GM21576 (cell line): ENCODE results near the gene SLC25A29.
"Not testable (repeated sequence)": the region's sequence is repeated elsewhere in the genome, so short reads cannot be mapped to it uniquely, and the experiment has no call there.

Experiments
- ATAC-seq: cut with Tn5 transposase; IDR thresholded peaks from one replicate; pipeline ENCODE4 v1.9.1; 2021; ENCODE audit warnings: mild to moderate bottlenecking, moderate library complexity; ENCODE audit not compliant: unreplicated experiment

Gene SLC25A29

DNA sequence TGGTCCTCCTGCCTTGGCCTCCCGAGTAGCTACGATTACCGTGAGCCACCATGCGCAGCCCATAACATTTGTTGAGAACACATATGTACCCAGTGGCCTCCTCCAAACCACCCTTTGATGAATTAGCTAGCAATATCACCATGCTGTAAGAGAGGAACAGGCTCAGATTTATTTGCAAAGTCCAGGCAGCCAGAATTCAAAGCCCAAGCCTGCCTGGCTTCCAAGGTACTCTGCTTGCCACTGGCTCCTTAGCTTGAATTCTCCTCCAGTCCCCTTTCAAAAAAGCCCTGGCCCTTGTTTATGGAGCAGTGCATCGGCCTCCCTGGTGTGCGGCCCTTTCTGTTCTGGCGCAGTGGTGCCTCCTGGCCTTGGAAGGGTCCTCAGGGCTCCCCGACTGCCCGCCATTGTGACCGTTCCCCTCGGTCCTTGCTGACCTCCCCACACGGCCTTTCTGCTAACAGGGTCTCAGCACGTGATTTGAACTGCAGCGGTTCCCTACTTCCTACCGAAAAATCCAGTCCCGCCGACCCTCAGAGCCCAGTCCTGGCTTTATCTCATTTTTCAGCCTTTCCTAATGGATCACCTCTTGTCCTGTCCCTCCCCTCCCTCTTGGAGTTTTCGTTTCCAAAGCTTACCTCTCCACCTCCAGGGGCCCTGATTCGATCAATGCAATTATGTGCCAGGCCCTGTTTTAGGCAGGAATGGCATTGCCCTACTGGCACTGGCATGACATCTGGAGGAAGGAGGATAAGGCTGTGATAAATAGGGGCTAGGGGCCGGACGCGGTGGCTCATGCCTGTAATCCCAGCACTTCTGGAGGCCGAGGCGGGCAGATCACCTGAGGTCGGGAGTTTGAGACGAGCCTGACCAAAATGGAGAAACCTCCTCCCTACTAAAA, 22.0 kb downstream of the SLC25A29 start:
- ATAC-seq, result no peak

DNA sequence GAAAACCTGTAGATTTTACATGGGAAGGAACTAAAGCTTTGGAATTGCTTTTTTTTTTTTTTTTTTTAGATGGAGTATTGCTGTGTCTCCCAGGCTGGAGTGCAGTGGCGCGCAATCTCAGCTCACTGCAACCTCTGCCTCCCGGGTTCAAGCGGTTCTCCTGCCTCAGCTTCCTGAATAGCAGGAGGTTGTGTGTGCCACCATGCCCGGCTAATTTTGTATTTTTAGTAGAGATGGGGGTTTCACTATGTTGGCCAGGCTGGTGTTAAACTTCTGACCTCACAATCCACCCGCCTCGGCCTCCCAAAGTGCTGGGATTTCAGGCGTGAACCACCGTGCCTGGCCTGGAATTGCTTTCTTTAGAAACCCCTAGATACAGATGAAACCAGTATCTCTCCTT, 22.8 kb downstream of the SLC25A29 start:
- not testable (repeated sequence) for ATAC-seq

DNA sequence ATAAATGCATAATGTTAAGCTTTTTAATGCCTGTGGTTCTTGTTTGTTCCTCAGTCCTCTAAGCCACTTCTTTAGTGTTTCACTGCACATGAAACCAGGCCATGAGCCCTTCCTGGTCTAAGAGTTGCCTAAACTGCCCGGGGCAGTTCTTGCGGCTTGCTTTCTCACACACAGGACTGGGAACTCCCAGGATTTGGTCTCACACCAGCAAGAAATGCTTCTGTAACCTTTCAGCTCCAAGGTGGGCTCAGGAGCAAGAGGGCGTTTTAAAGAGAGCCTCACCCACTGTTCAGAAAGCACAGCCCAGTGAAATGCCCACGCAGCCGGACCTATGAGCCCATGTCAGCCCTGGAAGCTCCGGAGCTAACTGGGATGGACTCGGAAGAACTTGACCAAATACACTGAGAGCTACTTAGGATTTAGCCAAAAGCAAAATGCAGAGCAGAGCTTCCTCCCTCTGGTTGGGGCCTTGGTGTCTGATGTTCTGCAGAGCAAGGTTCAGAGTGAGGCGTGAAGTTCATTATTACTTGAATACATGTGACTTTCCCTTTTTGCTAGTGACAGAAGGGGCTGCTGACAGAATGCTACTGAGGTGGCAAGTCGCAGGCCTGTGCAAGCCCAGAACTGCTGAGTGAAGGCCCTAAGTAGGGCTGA, 23.4 kb downstream of the SLC25A29 start:
- no peak for ATAC-seq

DNA sequence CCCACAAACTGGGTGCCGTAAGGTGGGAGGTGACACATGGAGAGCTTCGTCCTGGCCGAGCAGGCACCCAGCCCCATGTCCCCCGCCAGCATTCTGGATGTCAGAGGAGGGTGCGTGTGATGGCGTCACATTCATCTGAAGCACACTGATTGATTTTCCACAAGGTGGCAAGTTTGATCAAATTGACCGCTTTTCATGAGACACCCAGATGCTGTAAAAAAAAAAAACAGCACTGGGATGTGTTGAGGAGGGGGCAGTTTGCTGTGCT, 24.2 kb downstream of the SLC25A29 start:
- no peak for ATAC-seq

DNA sequence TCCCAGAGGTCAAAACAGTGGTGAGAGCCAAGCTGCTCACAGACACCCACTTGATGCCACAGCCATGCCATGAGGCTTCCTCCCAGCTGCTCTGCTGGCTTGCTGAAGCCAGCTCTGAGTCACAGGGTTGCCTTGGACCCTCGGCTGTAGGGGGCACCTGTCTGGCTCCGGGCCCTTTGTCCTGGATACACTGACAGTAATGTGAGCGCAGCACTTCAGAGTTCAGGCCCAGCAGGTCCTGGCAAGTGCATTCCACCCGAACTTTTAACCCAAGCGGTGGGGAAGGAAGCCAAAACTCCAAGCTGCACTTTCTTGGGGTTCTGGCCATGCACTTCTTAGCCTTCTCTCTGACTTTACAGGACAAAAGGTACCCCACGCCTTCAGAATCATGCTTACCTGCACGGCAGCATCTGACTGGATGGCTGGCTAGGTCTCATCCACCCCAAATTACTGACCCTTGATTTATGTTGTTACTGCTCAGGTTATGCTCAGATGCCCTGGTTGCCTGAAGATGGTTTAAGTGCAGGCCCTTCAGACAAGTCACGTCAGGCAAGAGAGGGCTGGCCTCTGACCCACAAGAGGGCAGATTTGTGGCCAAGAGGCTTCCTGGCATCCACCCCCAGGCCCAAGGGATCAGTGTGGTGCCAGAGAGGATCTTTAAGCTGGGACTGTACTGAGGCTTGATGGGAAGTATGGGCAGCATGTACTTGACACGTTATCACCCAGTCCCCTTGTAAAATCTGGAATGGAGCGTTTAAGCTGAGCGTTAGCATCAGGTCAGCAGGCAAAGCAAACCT, 24.8 kb downstream of the SLC25A29 start:
- ATAC-seq, result no peak

DNA sequence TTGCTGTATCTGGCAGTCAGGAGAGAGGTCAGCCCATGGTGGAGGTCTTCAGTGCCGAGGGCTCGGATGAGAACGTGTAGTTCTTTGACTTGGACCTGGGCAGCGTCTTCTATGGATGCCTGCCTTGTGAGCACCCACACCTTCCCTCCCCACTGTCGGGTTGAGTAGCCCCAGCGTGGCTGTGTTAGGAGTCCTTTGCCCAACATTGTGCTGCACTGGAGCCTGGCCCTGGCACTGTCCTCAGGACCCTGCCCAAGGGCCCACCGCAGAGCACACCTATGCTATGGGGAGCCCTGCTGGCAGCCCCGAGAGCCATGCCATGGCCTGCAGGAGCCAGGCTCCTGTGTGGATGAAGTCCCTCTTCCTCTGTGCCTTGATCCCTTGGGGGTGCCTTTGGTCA, 26.7 kb downstream of the SLC25A29 start:
- ATAC-seq, result no peak

DNA sequence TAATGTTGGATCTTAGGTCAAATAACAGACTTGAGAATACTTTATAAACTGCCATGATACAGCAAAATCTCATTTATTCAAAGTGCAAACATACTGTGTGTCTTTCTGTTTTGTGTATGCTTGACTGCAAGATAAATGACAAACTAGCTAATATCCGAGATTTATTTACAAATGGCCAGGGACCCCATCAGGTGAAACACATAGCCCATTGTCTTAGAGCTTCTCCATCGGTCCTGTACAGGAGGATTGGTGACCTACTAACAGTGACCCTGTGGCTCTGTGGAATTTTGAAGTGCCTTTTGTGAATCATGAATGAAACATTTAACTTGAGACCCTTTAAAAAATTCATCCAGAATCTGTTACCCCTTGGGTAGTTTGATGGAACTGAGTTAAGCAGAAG, 27.1 kb downstream of the SLC25A29 start:
- ATAC-seq, result no peak

DNA sequence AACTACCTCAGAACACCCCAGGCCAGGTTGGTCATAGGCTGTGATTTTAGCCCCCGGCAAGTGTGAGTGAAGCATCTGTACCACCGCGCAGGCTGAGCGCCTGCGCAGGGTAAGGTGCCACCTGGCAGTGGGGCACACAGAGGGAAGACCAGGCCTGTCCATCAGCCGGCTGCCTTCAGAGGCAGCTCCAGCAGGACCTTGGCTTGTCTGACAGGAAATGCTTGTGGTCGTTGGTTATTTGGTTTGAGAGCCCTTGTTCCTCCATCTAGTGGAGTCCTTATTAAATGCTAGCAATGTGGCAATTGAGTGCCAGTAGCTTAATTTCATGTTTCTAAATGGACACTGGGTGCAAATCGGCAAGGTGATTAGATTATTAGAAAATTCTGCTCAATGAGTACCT, 27.5 kb downstream of the SLC25A29 start:
- ATAC-seq, result no peak

DNA sequence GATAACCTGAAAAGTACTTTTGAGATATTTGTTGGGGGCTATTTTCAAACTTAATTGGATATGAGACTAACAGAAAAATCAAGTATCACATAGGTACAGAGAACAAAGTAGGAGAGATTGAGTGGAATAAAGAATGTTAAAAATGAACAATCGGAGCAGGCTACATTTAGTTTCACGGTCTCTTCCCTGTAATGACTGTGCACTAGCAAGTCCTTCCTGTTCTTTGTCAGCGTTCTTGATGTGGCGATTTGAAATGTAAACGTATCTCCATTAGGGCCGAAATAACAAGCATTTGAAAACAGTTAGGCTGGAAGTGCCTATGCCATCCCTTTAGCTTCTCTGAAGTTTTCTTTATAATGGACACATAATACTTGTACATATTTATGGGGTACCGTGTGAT, 31.0 kb downstream of the SLC25A29 start:
- no peak for ATAC-seq

DNA sequence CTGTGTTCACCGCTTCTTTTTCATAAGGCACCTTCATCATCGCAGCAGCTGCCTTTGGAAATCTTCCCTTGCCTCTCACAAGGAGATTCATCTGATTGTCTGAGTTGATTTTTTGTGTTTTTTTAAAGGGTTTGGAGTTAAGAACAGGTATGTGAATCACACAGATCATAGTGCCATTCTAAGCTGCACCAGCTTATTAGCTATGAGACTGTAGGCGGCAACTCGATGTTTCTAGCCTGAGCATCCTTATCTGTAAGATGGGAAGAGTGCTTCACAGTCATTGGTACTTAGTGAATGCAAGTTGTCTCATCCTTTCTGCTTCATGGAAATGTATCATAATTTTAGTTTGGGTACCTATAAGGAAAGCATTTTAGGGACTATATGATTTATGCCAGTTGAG, 32.0 kb downstream of the SLC25A29 start:
- ATAC-seq, result no peak

DNA sequence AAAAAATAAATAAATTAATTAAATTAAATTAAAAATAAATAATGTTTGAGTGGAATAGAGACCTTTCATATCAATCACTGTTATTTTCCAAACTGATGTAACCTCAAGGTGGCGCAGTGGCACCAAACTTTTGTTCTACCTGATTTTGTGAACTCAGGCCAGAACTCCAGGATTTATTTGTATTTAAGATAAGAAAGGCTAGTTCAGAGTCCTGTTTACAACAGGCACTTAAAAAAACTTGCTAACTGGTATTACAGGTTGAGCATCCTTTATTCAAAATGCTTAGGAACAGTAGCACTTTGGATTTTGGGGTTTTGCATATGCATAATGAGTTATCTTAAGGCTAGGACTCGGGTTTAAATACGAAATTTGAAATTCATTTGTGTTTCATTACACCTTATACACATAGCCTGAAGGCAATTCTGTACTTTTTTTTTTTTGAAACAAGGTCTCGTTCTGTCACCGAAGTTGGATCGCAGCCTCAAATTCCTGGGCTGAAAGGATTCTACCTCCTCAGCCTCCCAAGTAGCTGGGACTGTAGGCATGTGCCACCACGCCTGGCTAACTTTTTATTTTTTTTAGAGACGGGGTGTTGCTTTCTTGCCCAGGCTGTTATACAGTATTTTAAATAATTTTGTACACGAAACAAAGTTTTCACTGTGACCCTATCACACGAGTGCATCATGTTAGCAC, 34.9 kb downstream of the SLC25A29 start:
- no peak for ATAC-seq

DNA sequence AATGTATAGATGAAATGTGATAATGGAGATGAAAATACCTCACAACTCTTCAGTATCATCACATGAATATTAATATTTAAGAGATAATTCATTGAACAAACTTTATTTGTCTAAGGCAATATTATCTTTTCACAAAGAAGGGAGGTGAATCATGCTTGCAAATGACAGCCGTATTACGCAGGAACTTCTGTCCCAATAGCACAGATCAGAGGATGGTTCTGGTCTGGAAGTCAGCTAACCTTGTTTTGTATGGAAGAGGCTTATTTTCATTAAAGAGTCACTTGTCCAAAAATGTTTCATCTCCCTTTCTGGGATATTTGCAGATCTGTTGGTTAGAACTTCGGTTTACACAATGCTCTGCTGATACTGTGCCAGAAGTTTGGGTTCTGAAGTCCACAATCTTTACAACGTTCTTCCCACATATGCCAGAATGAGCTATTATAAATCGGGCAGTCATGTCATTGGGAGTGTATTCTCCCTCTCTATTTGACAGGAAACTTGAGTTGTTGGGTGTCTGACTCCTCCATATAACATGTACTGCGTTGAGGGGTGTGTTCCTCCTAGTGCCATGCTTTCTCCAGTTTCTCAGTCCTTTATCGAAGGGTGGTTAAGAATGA, 37.5 kb downstream of the SLC25A29 start:
- no peak for ATAC-seq

DNA sequence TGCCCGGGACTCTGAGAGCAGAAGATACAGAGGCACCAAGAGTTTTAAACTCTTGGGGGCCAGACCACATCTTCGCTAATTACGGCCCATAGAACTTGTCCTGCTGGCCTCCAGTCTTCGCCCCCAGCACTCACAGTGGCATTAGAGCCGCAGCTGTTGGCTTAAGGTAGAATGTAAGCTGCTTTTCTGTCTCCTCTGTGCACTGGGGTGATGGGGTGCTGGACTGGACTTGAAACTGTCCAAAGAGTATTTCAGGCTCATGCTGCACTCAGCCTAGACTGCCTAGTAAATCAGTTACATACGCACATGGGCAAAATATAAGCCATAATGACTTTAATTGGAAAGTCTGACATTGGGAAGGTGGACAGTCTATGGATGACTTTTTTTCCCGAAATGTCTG, 38.3 kb downstream of the SLC25A29 start:
- no peak for ATAC-seq

DNA sequence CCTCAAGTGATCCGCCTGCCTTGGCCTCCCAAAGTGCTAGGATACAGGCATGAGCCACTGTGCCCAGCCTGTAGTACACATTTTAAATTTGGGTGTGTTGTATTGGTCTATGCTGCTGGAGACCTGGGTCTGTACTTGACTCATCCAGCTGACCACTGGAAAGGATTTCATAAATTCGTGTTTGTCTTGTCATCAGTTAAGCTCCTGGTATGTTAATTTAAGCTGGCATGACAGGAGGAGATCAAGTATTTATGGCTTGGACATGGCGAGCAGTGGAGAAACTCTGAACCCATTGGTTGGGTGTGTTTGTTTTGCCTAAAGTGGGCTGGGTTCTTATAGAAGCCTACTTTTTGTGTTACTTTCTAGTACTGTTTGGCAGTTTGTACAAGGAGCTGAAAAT, 43.1 kb downstream of the SLC25A29 start:
- no peak for ATAC-seq

DNA sequence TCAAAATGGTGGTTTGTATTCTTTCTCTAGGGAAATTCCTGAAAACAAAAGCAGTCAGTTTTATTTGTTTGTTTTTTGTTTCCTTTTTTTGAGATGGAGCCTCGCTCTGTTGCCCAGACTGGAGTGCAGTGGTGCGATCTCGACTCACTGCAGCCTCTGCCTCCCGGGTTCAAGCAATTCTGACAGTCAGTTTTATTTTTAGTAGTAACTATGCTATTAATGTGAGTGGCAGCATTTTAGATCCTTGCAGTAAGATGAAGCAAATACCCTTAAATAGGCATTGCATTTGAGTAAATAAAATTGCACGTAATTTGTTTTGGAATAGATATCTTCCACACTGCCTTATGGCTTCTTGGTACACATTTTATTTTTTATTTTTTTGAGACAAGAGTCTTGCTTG, 43.7 kb downstream of the SLC25A29 start:
- ATAC-seq, result no peak

DNA sequence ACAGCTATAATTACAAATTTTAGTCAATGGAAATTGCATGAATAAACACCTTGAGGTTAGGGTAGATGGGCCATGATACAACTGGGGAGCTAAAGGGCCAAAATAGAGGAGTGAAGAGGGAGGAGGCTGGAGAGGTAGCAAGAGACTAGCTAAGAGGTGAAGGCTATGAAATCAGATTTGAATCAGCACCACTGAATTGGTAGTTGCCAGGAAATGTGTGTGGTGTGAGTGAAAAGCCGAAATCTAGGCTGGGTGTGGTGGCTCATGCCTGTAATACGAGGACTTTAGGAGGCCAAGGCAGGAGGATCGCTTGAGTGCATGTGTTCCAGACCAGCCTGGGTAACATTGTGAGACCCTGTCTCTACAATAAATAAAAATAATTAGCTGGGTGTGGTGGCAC, 44.6 kb downstream of the SLC25A29 start:
- no peak for ATAC-seq

DNA sequence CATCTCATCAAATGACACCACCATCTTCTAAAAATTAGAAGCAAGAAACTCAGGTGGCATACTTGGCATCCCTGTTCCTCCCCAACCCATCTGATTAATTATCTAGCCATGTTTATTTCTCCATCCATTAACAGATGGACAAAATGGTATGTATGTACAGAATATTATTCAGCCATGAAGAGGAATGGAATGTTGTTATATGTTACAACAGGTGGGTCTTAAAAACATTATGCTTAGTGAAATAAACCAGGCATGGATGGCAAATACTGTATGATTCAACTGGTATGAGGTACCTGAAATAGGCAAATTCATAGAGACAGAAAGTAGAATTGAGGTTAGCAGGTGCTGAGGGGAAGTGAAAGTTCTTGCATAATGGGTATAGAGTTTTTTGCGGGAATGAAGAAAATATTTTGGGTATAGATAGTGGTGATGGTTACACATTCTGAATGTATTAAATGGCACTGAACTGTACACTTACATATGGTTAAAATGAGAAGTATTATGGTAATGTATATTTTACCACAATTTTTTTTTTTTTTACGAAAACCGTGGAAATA, 49.8 kb downstream of the SLC25A29 start:
- peak; percentile 63 for ATAC-seq

DNA sequence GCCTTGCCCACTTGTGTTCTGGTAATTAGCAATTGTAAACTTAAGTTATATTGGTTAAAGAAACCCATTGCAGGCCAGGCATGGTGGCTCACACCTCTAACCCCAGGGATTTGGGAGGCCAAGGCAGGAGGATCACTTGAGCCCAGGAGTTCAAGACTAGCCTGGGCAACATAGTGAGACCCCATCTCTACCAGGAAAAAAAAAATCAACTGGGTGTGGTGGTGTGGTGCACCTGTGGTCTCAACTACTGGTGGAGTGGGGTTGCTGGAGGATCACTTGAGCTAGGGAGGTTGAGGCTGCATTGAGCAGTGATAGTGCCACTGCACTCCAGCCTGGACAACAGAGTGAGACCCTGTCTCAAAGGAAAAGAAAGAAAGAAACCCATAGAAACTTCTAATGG, 53.6 kb downstream of the SLC25A29 start:
- no peak for ATAC-seq

DNA sequence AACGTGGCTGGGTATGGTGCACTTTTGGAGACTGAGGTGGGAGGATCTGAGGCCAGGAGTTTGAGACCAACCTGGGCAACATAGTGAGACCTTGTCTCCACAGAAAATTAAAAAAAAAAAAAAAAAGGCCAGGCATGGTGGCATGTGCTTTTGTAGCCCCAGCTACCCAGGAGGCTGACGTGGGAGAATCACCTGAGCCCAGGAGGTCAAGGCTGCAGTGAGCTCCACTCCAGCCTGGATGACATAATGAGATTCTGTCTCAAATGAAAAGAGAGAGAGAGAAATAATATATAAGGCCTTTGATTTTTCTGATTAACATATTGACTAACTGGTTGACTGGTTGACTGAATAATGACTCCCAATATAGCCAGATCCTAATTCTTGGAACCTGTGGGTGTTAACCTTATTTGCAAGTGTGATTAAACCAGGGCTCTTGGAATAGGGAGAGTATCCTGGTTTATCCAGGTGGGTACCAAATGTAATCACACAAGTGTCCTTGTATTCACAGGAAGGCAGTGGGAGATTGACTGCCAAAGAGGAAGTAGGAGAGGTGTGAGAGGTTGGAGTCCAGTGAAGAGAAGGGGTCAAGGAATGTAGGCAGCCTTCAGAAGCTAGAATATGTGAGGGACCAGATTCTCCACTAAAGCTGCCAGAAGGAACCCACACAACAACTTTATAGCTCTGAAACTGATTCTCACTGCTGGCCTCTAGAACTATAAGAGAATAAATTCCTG, 55.3 kb downstream of the SLC25A29 start:
- ATAC-seq, result no peak
